NCI-H2196 treated with DMSO at 0.1 percent for 48 hours (cell line): ENCODE measurements around the gene RLN1.
"Not testable (repeated sequence)": the region's sequence is repeated elsewhere in the genome, so short reads cannot be mapped to it uniquely, and the experiment has no call there.

ENCODE experiments used
- DNase-seq: peaks from one replicate; lab custom pipeline; 2025; ENCODE audit not compliant: unreplicated experiment; lab: John Stamatoyannopoulos, UW

RLN1 gene

GRCh38 chr9:5338992-5339981 lies at the start of gene RLN1:
Gene RLN1 (minus strand): TSS chr9:5339876. CDS start chr9:5339746, 130 bp downstream.
- not testable (repeated sequence) for DNase-seq

DNA sequence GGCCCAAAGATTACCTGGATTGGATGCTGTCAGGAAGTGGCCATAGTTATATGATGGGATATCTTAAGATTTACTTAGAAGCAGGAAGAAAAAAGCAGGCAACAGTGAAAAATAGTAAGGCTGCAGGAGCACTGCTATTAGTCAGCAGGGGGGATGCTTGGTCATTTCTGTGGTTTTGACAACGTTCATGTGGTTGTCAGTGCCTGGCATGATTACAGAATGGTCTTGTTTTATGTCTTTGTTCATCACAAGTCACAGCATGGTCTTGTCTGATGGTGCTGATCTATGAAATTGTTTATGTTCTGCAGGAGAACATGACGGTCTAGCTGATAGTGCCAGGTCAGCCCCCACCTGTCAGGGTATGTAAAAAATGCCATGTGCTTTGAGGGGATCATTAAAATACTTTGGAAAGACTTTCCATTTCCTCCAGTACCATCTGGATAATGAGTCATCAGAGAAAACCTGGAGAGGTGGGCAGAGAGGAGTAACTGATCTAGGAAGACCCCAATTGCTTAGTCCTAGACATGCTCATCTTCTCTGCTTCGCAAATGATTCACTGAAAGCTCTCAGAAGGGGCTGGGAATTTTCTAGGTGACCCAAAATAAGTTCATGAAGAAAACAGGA lies 49.5 kb upstream of the RLN1 start:
- DNase-seq: no peak

DNA sequence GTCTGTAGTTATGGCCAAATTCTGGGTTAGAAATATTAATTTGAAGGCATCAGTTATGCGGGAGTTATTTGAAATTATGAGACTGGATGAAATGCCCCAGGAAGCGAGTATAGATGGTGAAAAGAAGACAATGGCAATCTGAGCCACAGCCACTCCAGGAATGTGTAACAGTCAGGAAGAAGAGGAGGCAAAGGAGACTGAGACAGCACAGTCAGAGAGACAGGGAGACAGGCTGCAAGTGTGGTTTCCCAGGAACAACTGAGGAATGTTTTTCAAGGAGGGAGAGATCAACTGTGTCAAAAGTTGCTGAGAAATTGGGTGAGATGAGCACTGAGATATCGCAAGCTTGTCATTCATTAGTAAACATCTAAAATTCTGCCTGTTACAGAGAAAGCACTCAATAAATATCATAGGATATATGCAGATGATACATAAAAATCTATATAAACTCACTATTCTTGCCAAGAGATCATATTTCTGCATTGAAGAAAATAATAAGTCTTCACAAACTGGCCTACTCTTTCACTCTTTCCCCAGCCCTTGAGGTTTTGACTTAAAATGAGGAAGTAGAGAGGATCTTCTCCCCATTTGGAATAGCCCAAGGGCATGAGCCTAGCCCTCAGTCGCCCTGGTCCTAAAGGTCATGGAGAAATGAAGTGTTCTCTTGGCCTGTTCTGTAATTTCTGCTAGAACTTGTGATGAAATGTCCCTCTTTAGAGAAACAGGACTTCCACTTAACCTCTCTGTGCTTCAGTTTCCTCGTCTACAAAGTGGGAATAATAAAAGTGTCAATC lies 48.5 kb upstream of the RLN1 start:
- DNase-seq: no peak

DNA sequence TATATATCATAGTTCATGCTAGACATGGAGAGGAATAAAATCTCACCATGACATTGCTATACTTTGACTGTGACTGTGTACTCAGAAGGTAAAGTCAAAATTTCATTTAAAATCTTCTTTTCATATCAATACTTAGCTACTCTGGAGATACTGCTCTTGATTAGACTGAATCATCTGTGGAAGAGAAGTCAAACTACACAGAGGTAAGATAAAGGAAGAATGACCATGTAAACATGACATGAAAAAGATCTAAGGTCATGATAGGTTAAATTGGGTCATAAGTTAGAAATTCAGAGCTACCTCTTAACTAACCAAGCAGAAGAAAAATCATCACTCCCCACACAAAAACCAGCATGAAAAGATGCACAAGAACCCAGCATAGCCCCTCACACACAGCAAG lies 44.8 kb upstream of the RLN1 start:
- DNase-seq: no peak

DNA sequence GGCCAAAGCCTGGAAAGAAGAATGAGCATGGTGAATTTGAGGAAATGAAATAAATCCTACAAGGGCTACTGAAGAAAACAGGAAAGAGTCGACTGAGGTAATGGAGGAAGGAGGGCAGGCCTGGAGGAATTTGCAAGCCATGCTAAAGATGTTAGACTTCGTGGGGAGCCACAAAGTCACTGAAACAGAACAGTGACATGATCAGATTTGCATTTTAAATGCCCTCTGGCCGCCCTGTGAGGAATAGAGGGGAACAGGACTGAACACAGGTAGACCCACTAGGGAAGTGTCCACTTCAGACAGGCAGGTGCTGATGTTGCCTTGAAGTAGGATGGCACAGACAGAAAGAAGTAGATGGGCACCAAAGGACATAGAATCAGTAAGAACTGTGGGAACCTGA lies 42.8 kb upstream of the RLN1 start:
- DNase-seq: no peak

DNA sequence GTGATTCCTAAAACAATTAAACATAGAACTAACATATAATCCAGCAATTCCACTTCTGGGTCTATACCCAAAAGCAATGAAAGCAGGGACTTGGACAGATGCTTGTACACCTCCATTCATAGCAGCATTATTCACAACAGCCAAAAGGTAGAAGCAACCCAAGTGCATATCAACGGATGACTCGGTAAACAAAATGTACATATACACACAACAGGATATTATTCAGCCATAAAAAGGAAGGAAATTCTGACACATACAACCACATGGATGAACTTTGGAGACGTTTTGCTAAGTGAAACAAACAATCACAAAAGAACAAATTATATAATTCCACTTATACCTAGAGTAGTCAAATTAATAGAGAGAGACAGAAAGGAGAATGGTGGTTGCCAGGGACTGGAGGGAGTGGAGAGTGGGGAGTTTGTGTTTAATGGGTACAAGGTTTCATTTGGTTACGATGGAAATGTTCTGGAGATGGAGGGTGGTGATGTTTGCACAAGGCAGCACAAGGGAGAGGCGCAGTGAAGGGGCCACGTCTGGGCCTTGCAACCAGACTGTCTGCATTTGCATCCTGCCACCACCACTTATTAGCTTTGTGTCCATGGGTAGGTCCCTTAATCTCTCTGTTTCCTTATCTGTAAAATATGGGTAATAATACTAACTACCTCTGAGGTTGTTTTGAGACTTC lies 36.3 kb upstream of the RLN1 start:
- DNase-seq: no peak

GRCh38 chr9:5375091-5375490 lies 35.4 kb upstream of the RLN1 start:
- no peak for DNase-seq

DNA sequence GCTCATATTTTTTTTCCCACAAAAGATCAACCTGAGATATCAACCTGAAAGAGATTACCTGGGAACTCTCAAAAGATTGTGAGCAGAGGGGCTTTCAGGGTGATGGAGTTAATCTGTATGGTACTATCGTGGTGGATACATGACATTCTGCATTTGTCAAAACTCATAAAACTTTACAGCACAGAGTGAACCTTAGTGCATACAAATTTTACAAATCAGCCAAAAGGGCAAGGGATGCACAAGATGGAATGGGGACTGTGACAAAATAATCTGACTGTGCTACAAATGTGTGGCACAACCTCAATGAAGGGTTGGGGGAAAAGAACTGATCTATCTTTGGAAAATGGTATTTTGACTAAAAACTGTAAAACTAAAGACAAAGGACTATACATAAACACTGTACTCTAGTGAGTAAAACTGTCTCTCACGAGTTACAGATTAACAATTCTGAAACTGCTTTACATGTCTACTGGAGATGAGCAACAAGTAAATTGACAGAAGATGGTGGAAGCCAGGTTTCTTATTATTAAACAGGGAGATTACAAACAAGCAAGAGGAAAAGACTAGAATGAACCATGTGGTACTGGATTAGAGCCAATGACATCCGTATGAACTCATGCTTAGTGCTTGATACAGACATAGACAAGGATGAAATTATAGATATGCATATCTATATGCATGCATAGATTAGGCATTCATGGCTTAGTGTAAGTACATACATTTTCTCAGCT lies 24.8 kb upstream of the RLN1 start:
- DNase-seq: no peak

GRCh38 chr9:5361326-5362010 lies 21.8 kb upstream of the RLN1 start:
- DNase-seq: no peak

GRCh38 chr9:5360341-5360740 lies 20.7 kb upstream of the RLN1 start:
- no peak for DNase-seq

DNA sequence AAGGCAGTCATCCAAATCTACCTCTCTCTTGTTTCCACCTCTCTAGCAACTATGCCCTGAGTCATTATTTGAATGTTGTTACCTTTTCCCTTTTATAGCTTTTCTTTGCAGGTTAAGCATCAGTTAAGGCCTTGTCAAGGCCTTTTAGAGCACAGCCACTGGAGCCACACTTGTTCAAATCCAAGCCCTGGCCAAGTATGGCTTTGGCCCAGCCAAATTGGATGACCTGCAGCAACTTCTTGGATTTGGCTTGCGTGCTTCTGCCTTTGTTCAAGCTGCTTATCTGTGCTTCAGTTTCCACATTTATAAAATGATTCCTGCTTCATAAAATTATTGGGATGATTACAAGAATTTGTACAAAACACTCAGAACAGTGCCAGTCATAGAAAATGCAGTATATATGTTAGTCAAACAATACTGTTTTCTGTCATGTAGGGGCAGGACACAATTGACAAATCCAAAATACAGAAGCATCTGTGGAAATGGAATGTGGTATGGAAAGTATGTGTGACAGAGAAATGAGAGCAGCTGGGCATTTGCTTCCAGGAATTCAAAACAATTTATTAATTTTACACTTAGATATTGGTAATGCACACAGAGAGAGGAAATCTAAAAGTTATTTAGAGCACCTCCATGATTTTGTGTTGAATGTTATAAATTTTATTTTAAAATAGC lies 17.9 kb upstream of the RLN1 start:
- no peak for DNase-seq

- DNase-seq: no peak
Observed at GRCh38 chr9:5355817-5356216, 16.1 kb upstream of the RLN1 start.

- no peak for DNase-seq
Observed at GRCh38 chr9:5355226-5355625, 15.6 kb upstream of the RLN1 start.

GRCh38 chr9:5354184-5354583 lies 14.5 kb upstream of the RLN1 start:
- DNase-seq: no peak

- no peak for DNase-seq
Observed at GRCh38 chr9:5352637-5353248, 13.1 kb upstream of the RLN1 start.

DNA sequence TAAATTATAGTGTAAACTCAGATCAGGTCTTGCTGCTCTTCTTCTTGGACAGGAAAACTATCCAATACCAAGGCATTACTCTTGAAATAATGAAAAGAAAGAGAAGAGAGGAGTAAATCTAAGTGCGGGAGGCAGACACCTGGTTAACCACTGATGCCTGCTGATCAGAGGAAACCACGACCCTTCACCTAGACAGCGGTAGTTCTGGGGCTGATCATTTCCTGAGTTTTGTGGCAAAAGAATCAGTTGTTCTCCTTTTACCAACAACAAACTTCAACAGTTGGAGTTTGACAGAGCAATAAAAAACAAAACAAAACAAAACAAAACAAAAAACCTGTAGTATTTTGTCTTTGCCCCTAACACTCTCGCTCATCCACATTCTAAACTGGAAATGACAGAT lies 3.0 kb downstream of the RLN1 start:
- no peak for DNase-seq

GRCh38 chr9:5331276-5331675 lies 8.4 kb downstream of the RLN1 start:
- DNase-seq: not testable (repeated sequence)

- DNase-seq: no peak
Observed at GRCh38 chr9:5326893-5327548, 12.7 kb downstream of the RLN1 start.
